ENCODE measurements around the gene MDN1.

Gene MDN1

DNA sequence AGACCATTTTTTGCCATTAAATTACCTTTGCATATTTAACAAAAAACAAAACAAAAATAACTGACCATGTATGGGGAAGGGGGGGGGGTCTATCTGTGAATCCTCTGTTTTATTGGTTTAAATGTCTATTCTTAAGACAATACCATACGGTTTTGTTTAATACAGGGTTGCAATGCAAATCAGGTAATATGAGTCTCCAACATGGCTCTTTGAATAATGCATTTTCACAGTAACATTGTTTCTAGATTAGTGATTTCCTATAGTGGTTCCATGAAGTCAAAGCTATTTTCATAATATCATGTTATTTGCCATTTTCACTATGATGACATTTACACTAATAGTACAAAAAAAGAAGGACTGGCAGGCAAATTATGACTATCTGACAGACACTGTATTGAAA is 116.3 kb downstream of the MDN1 start:
- peak overlapping the region in 1 of 2 donors; percentile 34 for H3K27ac Mint-ChIP-seq
- H3K4me3 Mint-ChIP-seq, result no peak overlapping the region
- H3K27me3 Mint-ChIP-seq, result no peaks in the 10 kb centered on the region
- no peaks in the 10 kb centered on the region for H3K4me1 Mint-ChIP-seq
- DNase-seq (no peak), ATAC-seq (no peak)
- H3K9me3 Mint-ChIP-seq, result no peaks in the 10 kb centered on the region

DNA sequence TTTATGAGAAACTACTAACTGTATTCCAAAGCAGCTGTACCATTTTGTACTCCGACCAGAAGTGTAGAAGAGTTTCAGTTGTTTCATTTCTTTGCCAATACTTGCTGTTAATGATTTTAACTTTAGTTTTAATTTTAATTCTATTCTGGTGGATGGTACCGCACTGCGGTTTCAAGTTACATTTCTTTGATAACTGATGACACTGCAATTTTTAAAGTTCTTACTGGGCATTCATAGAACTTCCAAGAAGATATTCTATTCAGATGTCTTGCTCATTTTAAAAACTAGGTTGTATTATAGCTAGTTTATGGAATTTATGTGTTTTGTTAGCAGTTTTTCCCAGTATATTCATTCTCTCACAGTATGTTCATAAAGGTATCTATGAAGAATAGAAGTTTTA is 117.2 kb downstream of the MDN1 start:
- H3K27me3 Mint-ChIP-seq, result no peaks in the 10 kb centered on the region
- H3K4me1 Mint-ChIP-seq, result no peaks in the 10 kb centered on the region
- DNase-seq (no peak), ATAC-seq (no peak)
- H3K9me3 Mint-ChIP-seq, result no peaks in the 10 kb centered on the region
- H3K4me3 Mint-ChIP-seq, result no peak overlapping the region
- H3K27ac Mint-ChIP-seq, result peak overlapping the region in 1 of 2 donors; percentile 49

DNA sequence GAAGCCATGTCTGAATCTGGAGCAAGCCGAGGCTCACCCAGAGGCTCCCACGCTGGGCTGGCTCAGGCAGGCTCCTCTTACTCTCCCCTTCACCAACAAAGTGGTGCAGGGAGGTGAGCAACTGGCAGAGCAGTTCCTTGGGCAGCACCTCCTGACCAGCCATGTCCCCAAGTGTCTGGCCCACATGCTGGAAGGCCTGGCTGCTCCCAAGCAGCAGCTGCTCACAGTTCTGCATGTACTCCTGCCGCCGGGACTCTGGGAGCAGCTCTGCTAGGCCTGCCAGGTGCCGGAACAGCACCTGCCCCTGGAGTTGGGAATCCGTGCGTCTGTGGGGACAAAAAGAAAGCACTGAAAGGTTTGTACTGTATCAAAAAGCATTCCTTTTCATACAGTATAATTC is 123.9 kb downstream of the MDN1 start:
- no peaks in the 10 kb centered on the region for H3K27me3 Mint-ChIP-seq
- ATAC-seq, result no peak

DNA sequence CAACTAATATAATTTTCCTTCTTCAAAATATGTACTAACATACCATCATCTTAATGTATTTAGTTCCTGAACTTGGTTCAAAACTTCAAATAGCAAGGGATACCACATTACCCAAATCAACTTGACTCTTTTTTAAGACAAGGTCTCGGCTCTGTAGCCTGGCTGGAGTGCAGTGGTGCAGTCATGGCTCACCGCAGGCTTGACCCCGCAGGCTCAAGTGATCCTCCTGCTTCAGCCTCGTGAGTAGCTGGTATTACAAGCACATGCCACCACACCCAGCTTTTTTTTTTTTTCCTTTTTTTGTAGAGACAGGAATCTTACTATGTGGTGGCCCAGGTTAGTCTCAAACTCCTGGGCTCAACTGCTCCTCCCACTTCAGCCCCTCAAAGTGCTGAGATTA is 125.2 kb downstream of the MDN1 start:
- Mint-ChIP-seq H3K4me3 (no peak overlapping the region), H3K27me3 (no peaks in the 10 kb centered on the region), H3K9me3 (no peaks in the 10 kb centered on the region), H3K27ac (peak overlapping the region in 1 of 2 donors; percentile 27), H3K4me1 (peaks cover 8% of the 10 kb centered on the region)
- ATAC-seq (no peak), DNase-seq (no peak)

More for the DNA sequence above, 123.9 kb downstream of the MDN1 start:
- DNase-seq, result no peak
- Mint-ChIP-seq H3K9me3 (no peaks in the 10 kb centered on the region), H3K4me3 (no peak overlapping the region), H3K4me1 (peaks cover 4% of the 10 kb centered on the region), H3K27ac (peak overlapping the region in 1 of 2 donors; percentile 64)

DNA sequence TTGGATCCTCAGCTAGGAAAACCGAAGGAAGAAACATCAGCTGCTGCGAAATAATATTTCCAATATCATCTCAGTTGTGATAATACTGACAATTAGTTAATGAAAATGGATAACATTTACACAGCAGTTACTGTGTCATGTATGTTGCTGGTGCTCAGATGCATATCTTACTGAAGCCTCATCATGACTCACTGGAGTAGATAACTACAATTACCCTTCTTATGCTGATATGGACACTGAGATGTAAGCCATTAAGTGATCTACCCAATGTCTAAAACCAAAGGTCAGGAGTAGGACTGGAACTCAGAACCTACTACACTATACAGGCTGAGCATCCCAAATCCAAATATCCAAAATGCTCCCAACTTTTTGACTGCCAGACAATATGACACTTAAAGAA is 126.4 kb downstream of the MDN1 start:
- Mint-ChIP-seq H3K27me3 (no peaks in the 10 kb centered on the region), H3K4me1 (peaks cover 8% of the 10 kb centered on the region), H3K27ac (no peak overlapping the region), H3K4me3 (no peak overlapping the region), H3K9me3 (no peaks in the 10 kb centered on the region)
- DNase-seq (no peak), ATAC-seq (no peak)

DNA sequence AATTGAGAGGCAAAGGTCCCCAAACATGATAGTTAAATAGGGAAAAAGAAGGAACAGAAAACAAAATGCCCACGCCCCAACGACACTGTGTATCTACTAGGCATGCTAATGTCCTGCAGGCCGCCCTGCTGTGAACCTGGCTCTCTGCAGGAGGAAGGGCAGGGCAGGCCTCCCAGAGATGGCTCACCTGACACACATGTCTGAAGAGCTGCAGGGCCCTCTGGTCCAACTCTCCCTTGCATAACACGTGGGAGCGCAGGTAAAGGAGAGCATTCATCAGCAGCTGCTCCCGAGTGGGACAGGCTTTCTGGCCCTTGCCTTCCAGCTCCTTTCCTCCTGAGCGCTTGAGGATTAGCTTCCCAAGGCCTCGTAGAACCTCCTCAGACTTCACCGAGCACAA is 127.3 kb downstream of the MDN1 start:
- ATAC-seq, result no peak
- Mint-ChIP-seq H3K27me3 (no peaks in the 10 kb centered on the region), H3K27ac (no peak overlapping the region), H3K4me3 (no peak overlapping the region), H3K4me1 (peaks cover 8% of the 10 kb centered on the region), H3K9me3 (no peaks in the 10 kb centered on the region)
- DNase-seq, result no peak

DNA sequence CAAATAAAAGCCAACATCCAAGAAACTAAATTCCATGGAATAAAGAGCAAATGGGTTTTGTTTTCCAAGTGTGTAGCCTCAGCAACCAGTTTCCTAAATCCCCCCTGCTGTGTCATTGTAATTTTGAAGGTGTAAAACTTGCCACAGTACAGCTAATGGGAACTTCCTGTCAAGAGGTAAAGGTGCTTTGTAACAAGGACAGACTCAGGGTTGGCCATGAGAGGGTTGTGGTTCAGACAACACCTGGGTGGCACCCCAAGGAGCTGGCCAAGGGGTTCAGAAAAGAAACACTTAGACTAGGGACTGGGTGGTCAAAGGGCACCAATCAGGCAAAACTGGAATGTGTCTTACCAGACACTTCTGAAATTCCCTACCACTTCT is 128.7 kb downstream of the MDN1 start:
- ATAC-seq, result no peak
- Mint-ChIP-seq H3K9me3 (no peaks in the 10 kb centered on the region), H3K27me3 (no peaks in the 10 kb centered on the region), H3K4me3 (no peak overlapping the region), H3K4me1 (peaks cover 8% of the 10 kb centered on the region), H3K27ac (peak overlapping the region in 1 of 2 donors; percentile 31)
- DNase-seq, result no peak

DNA sequence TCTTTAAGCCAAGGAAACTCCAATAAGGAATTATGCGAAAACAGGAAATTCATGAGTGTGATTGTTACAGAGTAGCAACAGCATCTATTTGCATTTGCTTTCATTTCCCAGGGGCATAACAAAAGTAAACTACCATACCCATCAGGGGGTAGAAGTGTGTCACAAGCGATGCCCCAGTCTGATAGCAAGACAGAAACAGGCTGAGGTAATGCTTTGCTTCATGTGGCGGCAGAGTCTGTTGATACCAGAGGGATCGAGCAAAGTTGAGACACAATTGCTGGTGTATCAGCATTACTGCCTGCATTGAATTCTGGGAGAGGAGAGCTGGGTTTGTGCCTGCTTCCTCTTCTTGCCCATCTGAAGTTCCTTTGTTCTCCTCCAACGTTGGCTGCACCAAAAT is 129.9 kb downstream of the MDN1 start:
- Mint-ChIP-seq H3K4me1 (peaks cover 8% of the 10 kb centered on the region), H3K4me3 (no peak overlapping the region), H3K9me3 (no peaks in the 10 kb centered on the region), H3K27ac (peak overlapping the region in 1 of 2 donors; percentile 40), H3K27me3 (no peaks in the 10 kb centered on the region)
- ATAC-seq (no peak), DNase-seq (no peak)

DNA sequence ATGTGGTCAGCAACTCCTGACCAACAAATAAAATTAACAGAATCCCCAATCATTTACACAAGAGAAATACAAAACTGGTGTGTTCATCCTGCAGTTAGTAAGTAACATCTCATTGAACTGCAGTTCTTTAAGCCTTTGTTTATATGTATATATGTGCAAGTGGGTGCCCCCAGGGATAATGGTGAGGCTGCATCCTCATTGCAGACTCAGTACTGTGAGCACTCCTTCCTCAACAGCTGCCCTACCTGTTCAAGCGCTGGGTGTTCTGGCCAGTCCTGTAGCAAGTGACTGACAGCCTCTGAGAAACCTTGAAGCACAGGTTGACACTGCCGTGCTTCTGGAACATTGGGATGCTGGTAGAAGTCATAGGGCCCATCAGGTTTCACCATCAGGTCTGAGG is 131.3 kb downstream of the MDN1 start:
- Mint-ChIP-seq H3K27me3 (no peaks in the 10 kb centered on the region), H3K9me3 (no peaks in the 10 kb centered on the region), H3K4me3 (no peak overlapping the region), H3K4me1 (peaks cover 8% of the 10 kb centered on the region), H3K27ac (peak overlapping the region in 1 of 2 donors; percentile 80)
- ATAC-seq (no peak), DNase-seq (no peak)

DNA sequence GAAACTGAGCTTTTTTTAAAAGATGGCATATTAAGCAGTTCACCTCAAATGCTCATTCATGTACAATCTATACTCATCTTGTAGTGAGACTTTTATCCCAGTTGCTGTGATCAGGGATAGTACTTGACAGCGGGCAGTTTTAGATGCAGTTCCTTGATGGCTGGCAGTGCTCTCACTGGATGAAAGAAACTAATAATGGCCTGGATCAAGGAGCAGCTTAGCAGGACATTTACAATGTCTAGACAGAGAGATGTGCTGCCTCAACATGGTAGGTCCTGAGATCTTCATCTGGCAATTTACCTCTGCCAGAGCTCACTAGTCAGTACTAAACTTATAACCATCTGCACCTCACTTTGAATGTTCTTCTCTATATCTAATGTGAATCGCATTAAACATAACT is 134.3 kb downstream of the MDN1 start:
- Mint-ChIP-seq H3K9me3 (no peaks in the 10 kb centered on the region), H3K4me1 (peaks cover under 1% of the 10 kb centered on the region), H3K27me3 (no peaks in the 10 kb centered on the region), H3K4me3 (no peak overlapping the region), H3K27ac (no peak overlapping the region)
- DNase-seq, result no peak
- ATAC-seq, result no peak

DNA sequence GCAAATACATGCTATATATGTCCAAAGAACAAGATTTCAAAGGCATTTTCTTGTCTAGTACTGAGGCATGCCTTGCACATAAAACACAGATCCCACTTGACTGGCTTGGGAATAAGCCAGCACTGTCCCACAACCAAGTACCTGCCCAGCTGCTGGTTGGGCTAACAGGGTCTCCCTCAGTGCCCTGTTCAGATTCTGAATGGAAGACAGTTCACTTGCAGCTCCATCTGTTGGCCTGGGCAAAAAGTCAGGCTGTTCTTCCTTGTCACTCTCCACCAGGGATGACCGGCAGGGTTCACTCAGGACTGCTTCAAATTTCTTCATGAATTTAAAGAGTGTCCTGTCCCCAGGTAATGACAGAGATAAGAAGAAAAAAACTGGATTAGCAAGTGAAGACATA is 136.6 kb downstream of the MDN1 start:
- H3K27ac Mint-ChIP-seq, result no peak overlapping the region
- no peak for DNase-seq
- no peaks in the 10 kb centered on the region for H3K4me1 Mint-ChIP-seq
- ATAC-seq, result no peak
- H3K4me3 Mint-ChIP-seq, result no peak overlapping the region
- no peaks in the 10 kb centered on the region for H3K27me3 Mint-ChIP-seq
- H3K9me3 Mint-ChIP-seq, result no peaks in the 10 kb centered on the region

DNA sequence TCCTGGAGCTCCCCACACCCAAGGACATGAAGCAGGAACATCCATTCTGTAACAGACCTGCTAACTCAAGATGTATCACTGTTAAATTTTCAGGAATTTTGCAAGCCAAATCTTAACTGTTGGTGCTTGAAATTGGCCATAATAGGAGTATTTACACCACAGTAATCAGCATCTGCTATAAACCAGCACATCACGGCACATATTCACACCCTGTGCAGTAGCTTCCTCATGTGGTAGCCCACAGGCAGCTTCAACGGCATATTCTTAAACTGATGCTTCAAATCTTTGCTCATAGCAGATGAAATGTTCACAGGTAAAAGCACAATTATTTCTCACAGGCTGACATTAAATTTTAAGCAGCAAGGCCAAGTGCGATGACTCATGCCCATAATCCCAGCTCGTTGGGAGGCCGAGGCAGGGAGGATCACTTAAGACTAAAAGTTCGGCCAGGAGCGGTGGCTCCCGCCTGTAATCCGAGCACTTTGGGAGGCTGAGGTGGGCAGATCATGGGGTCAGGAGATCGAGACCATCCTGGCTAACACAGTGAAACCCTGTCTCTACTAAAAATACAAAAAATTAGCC is 137.5 kb downstream of the MDN1 start:
- Mint-ChIP-seq H3K9me3 (no peaks in the 10 kb centered on the region), H3K27me3 (no peaks in the 10 kb centered on the region), H3K4me1 (no peaks in the 10 kb centered on the region), H3K27ac (no peak overlapping the region), H3K4me3 (no peak overlapping the region)
- DNase-seq, result no peak
- no peak for ATAC-seq

DNA sequence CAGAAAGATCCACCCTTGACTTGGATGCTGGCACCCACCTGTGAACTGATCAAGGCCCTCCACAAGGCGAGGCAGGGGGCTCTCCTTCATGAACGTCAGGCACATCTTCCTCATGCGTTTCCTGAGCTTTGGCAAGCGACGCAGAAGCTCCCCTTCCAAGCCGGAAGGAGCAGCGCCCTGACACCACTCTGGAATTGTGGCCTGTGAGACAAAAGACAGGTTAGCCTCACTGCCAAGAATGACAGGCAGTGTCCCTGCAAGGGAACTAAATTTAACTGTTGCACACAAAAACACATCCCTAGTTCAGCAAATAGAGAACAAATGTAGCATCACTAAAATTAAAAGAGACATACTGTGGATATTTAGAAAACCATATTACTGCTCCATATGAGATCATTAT is 139.0 kb downstream of the MDN1 start:
- DNase-seq (no peak), ATAC-seq (no peak)
- Mint-ChIP-seq H3K27me3 (no peaks in the 10 kb centered on the region), H3K9me3 (no peaks in the 10 kb centered on the region), H3K27ac (no peak overlapping the region), H3K4me3 (no peak overlapping the region), H3K4me1 (no peaks in the 10 kb centered on the region)

DNA sequence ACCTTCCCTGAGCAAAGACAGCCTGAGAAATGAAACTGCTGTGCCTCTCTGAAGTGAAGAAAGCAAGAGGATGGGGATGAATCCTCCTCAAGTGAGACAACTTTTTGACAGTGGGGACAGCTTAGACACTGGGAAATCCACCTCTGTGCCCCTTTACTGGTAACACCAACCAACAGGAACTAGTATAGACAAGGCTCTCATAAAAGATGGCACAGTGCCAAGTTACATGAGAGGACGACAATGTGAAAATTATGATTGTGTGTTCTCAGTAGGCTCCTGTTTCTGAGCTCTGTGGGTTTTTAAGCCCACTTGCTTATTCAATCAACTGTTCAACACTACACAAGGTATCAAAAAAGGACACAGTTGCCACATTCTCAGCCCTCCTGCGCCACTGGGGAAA is 139.4 kb downstream of the MDN1 start:
- Mint-ChIP-seq H3K27ac (no peak overlapping the region), H3K4me1 (no peaks in the 10 kb centered on the region), H3K9me3 (no peaks in the 10 kb centered on the region), H3K27me3 (no peaks in the 10 kb centered on the region), H3K4me3 (no peak overlapping the region)
- ATAC-seq, result no peak
- DNase-seq, result no peak

DNA sequence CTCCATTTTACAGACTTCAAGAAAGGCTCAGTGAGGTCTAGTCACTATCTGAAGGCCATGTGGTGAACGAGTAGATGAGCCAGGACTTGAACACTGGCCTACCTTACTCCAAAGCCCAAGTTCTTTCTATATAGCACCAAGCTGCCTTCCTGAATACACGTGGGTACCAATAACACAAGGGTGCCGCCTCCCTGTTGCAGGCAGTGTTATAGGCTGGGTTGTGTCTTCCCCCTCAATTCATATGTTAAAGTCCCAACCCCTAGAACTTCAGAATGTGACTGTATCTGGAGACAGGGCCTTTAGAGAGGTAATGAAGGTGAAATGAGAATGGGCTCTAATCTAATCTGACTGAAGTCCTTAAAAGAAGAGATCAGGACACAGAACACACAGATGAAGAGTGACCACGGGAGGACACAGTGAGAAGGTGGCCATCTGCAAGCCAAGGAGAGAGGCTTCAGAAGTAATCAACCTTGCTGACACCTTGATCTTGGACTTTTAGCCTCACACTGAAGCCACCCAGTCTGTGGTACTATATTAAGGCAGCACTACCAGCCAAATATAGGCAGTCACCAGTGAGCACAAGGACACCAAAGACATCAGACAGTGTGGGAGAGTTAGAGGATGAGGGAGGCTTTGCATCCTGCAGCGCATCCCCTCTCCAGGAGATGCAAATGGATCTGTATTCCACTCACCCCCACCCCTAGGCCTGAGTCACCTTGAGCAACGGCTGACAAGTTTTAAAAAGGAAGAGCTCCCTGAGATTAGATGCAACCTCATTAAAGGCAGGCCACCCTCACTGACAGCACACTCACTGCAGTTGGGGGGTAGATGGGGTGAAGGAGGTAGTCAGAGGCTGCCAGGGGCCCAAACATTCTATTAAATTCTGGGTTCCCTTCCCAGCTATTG is 140.1 kb downstream of the MDN1 start:
- DNase-seq (no peak), ATAC-seq (no peak)
- Mint-ChIP-seq H3K9me3 (no peaks in the 10 kb centered on the region), H3K27me3 (no peaks in the 10 kb centered on the region), H3K4me3 (no peak overlapping the region), H3K27ac (peak overlapping the region in 1 of 2 donors; percentile 62), H3K4me1 (no peaks in the 10 kb centered on the region)

DNA sequence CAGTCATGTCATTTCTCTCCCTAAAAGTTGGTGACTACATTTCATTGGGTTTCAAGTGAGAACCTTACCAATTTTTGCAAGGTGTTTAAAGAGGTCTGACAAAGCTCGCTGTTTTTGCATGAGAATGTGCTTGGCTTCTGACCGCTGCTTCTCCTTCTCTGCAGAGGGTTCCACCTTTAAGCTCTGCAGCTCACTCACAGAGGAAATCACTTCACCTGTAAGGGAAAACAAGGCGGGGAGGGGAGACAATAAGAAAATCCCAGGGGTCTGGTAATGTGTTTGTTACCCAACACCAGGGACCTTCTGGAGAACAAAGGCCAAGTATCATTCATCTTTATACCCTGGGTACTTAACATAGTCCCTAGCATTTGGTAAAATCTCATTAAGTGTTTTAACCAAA is 141.1 kb downstream of the MDN1 start:
- Mint-ChIP-seq H3K4me1 (no peaks in the 10 kb centered on the region), H3K4me3 (no peak overlapping the region)

More for the DNA sequence above, 141.1 kb downstream of the MDN1 start:
- ATAC-seq (no peak), DNase-seq (no peak)
- Mint-ChIP-seq H3K27me3 (no peaks in the 10 kb centered on the region), H3K9me3 (no peaks in the 10 kb centered on the region), H3K27ac (no peak overlapping the region)
